Sigmoid colon (tissue), 4 donors: ENCODE data around the gene ZFYVE9.
A peak's percentile ranks its signal among the peaks of the same experiment; 100 is the strongest.

Experiments used
- CTCF ChIP-seq, 4 experiments: fragments of 450-650 bp in 3 of 4; fragments of 200-600 bp in 1 of 4; IDR thresholded peaks; one replicate each; pipeline ENCODE4 v1.5.1; 2016 to 2019; ENCODE audit warnings: antibody characterized with exemption in 4 of 4, mild to moderate bottlenecking in 3 of 4, moderate library complexity in 2 of 4
- EP300 ChIP-seq, 4 donors: sonication (generic); formaldehyde crosslinking; IDR thresholded peaks; one replicate each; pipeline ENCODE4 v1.6.1; 2017; ENCODE audit warnings: antibody characterized with exemption in 4 of 4
- POLR2A ChIP-seq, 2 donors: fragments of 450-650 bp; IDR thresholded peaks; one replicate each; pipeline ENCODE4 v1.6.1; 2016; ENCODE audit warnings: antibody characterized with exemption in 2 of 2, mild to moderate bottlenecking in 2 of 2, moderate library complexity in 2 of 2
- POLR2AphosphoS5 ChIP-seq, 4 donors: sonication (generic); formaldehyde crosslinking; IDR thresholded peaks; one replicate each; pipeline ENCODE4 v1.6.1; 2017; ENCODE audit warnings: antibody characterized with exemption in 4 of 4

DNA sequence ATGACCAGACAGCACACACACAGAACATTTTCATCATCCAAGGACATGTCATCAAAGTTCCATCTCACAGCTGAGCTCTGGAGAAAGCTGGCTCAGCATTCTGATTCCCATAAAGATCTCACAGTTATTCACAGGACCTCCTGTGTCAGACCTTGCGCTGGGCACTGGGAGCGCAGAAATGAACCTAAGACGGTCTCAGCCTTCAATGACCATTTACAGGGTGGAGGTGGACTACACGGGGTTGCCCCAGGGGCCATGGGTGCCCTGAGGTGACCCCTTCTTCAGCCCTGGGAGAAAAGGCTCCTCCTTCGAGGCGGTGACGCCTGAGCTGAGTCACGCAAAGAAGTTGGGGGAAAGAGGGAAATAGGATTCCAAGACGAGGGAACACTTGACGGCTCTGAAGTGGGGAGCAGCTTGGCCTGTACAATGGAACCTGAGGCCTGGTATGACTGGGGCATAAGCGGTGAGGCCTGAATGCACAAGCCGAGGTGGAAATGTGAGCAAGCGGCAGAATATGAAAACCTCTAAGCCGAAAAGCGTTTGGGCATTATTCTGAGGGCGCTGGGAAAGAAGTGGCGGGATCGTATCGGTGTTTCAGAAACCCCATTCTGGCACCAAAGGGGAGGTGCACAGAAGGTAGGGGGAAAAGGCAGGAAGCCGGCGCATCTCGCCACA is 223.3 kb downstream of the ZFYVE9 start:
- TF ChIP-seq EP300 (IDR thresholded peaks at IDR 0.05) (peak in 1 of 4 donors; percentile 15), CTCF (IDR thresholded peaks at IDR 0.05) (no peak), POLR2A (IDR thresholded peaks at IDR 0.05) (no peak), POLR2AphosphoS5 (IDR thresholded peaks at IDR 0.05) (peak in 3 of 4 donors; percentile 40 to 70 (median 58))
